ENCODE results near the gene KLRD1.

DNA sequence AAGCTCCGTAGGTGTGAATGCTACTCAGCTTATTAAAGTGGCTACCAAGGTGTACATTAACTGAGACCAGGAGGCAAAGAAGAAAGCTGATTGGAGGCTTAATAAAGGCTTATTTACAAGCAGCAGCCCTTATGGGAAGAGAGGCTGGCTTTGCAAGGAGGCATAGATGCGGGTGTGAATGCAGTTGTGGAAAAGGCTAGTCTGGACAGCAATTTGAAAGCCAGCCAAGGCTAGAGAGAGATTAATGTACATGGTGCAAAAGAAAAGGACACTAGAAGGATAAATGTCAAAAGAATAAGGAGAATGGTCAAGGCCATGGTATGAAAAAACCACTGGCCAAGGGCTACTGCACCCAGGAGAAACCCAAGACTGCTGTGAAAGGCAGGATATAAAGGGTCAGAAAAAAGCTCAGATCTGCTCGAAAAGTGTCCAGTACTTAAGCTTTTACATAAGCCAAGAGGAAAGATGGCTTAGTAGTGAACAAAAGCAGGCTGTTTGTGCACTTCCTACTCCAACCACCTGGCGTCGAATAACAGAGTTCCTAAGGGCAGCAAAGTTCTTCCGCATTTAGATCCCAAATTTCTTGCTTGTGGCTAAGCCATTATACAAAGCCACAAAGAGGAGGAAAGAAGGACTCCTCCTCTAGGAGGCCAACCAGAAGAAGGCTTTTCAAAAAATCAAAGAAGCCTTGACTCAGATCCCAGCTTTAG, 58.2 kb downstream of the KLRD1 start:
- TF ChIP-seq POLR2AphosphoS5 (IDR thresholded peaks at IDR 0.05): no peak
- TF ChIP-seq, protein P1, sequence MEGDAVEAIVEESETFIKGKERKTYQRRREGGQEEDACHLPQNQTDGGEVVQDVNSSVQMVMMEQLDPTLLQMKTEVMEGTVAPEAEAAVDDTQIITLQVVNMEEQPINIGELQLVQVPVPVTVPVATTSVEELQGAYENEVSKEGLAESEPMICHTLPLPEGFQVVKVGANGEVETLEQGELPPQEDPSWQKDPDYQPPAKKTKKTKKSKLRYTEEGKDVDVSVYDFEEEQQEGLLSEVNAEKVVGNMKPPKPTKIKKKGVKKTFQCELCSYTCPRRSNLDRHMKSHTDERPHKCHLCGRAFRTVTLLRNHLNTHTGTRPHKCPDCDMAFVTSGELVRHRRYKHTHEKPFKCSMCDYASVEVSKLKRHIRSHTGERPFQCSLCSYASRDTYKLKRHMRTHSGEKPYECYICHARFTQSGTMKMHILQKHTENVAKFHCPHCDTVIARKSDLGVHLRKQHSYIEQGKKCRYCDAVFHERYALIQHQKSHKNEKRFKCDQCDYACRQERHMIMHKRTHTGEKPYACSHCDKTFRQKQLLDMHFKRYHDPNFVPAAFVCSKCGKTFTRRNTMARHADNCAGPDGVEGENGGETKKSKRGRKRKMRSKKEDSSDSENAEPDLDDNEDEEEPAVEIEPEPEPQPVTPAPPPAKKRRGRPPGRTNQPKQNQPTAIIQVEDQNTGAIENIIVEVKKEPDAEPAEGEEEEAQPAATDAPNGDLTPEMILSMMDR (IDR thresholded peaks at IDR 0.05): peak in 1 of 6 experiments; percentile 6
- no peak for TF ChIP-seq POLR2A (IDR thresholded peaks at IDR 0.05)
